GM19324 (cell line): Measurements from ENCODE around the gene ELAVL3.
"Not testable (repeated sequence)": the region's sequence is repeated elsewhere in the genome, so short reads cannot be mapped to it uniquely, and the experiment has no call there.

Experiments used
- ATAC-seq: cut with Tn5 transposase; IDR thresholded peaks from one replicate; pipeline ENCODE4 v1.9.1; 2021; ENCODE audit warnings: mild to moderate bottlenecking, moderate library complexity; ENCODE audit not compliant: unreplicated experiment, low FRiP score

The ELAVL3 gene

DNA sequence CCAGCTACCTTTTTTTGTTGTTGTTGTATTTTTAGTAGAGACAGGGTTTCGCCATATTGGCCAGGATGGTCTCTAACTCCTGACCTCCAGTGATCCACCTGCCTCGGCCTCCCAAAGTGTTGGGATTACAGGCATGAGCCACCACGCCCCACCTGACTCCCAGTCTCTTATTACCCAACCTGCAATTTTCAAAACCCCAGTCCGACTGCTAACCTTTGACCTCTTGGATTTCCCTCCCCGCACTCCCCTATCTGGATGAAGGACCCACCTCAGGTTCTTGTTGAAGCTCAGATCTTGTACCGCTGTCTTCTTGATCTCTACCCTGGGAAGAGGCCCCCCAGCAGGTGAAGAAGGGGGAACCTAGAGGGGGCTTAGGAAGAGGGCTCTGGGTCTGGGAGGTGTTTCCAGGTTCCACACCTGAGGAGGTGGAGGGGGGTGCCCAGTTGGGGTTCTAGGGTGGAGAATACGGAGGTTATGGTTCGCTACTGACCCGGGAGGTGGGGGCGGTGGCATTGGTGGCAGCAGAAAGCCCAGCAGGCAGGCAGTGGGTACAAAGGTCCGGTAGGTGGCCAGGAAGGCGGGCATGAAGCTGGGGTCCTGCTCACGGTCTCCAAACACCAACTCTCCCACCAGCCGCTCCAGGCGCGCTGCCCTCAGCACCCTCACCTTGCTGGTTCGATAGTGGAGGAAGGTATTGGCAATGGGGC lies 64.3 kb downstream of the ELAVL3 start:
- ATAC-seq: no peak

DNA sequence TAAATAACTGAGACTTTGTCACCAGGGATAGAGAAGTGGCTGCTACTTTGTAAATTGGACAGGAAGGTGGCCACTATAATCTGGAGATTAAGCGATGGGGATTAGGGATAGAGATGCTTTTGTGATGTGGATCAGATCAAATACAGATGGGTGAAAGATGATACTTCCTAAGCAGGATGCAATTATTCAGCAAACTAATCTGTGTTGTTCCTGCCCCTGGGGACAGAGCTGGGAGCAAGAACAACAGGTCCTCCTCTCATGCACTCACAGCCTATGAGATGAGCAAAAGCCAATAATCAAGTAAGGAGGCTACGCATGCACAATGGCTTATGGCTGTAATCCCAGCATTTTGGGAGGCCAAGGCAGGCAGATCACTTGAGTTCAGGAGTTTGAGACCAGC lies 66.3 kb downstream of the ELAVL3 start:
- no peak for ATAC-seq

DNA sequence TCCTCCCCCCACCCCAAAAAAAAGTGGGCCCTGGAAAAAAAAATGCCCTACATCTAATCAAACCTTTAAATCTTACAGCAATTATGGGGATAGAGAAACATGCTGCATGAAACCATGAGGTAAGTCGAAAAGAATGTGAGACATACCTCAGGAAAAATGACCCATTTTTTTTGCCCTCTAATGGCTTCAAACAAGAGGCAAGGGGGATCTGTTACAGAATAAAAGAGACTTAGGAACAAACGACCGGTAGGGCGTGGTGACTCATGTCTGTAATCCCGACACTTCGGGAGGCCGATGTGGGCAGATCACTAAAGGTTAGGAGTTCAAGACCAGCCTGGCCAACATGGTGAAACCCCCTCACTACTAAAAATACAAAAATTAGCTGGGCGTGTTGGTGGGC lies 70.2 kb downstream of the ELAVL3 start:
- no peak for ATAC-seq

DNA sequence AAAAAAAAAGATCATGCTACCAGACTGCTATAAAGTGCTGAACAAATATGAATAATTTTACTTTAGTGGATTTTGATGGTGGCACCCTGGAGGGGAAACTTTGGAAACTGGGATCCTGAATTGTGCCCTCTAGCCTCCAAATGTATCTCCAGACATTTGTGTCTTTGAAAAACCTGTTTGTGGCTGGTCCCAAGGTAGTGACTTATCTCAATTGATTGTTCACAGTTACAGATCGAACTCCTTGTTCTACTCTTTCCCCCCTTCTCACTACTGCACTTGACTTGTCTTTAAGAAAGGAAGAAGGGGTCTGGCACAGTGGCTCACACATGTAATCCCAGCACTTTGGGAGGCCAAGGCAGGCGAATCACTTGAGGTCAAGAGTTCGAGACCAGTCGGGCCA lies 72.3 kb downstream of the ELAVL3 start:
- ATAC-seq: no peak

DNA sequence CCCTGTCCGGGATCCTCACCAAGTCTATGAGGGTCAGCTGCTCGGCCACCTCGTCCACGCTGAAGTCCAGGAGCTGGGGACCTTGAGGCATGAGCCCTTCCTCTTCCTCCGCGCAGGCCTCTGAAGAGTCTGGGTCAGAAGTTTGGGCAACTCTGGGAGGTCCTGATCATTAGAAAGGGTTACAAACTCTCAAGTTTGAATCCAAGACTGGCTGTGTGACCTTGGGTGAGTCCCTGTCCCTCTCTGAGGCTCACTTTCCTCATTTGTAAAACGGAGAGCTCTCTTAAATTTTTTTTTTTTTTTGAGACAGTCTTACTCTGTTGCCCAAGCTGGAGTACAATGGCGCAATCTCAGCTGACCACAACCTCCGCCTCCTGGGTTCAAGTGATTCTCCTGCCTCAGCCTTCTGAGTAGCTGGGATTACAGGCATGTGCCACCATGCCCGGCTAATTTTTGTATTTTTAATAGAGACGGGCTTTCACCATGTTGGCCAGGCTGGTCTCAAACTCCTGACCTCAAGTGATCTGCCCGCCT lies 74.1 kb downstream of the ELAVL3 start:
- ATAC-seq: not testable (repeated sequence)

DNA sequence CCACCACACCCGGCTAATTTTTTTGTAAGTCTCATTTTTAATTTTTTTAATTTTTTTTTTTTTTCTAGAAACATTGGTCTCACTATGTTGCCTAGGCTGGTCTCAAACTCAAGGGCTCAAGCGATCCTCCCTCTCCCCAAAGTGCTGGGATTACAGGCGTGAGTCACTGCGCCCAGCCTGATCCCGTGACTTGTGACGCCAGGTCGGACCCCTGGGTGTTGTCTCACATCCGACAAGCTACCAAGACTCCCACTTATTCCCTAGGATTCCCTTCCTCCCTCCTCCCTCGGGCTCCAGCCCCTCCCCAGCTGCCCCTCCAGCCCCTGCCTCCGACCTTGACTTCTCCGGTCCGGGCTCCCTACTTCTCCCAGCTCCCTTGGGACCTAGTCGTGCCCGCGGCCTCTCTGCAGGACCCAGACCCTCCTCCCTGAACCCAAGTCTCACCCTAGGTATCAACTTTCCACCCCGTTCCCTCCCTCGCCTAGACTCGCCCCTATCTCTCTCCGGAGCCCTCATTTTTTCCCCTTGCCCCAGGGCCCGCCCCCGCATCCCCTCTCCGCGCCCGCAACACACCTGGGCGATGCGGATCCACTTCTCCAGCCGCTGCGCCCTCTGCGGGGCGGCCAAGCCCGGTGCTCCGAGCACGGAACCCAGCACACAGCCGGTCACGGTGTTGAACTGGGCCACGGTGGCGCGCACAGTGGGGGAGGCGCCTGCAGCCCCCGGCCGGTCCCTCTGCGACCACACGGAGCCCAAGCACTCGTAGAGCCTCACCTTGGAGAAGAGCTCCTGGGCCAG lies 74.8 kb downstream of the ELAVL3 start:
- ATAC-seq: no peak

DNA sequence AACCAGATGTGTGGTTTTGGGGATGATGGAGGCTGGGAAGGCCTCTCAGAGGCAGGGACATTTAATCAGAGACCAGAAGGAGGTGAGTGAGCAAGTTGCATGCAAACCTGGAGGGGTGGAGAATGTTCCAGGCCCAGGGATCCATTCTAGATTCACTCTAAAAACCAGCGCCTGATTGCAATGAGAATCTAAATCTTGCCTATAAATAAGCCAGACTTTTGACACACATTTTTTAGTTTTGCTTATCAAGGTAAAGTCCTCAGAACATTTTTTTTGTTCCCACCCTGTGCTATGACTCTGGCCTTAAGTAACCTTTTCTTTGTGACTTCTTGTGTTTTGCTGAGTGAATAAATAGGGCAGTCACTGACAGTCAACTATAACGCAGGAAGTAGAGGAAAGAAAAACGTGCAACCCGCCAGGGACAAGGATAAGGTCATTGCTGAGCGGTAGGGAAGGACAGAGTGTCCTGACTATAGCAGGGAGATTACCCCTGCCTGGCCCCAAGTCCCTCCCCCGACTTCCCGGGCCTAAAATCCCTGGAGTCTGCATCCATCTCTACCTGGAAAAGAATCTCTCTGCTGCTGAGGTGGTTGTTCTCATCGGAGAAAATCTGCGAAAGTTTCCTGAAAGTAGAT lies 76.1 kb downstream of the ELAVL3 start:
- ATAC-seq: no peak

DNA sequence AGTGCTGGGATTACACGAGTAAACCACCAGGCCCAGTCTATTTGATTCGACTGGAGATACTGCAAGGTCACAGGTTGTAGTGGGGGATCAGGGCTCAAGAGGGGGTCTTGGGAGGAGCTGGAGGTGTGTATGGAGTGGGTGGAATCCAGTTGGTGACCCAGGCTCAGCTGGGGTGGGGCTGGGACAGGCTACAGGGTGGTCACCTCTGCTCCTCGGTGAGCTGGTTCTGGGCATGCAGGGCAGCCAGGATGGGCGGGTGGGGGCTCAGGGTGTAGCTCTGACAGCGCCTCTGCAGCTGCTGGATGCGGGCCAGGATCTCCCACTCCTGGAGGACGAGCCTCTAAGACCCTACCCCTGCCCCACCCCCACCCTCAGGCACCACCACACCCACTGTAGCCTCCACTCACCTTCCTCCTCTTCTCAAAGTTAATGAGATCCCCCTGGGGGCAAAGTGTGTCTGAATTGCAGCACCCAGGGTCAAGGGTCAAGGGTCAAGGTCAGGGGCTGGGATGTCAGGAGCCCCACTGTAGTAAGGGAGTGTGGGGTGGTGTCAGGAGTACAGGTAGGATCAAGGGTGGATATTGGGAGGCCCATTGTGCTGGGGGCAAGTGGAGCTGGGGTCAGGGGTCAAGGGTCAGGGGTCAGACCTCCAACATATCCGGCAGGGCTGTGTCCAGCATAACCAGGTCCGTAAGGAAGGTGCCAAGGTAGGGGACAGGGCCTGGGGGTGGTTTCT lies 78.9 kb downstream of the ELAVL3 start:
- no peak for ATAC-seq
